Measurements from ENCODE around the gene NT5DC4. TPM values are rescaled to one million over a fixed set of nuclear protein-coding genes. Genes with fewer than 3 reads are reported as not detected.

The NT5DC4 gene
- polyA plus RNA-seq, 1 of the 3 experiments (the other 2 are of a cell fraction): not detected

- DNase-seq: no peak
- H3K9ac ChIP-seq: no peak overlapping the region
- no peak overlapping the region for H3K4me2 ChIP-seq
- H3K27ac ChIP-seq (ENCODE audit: low read depth in 2 of 2, low read length in 1 of 2): no peak overlapping the region
- no peaks in the 10 kb centered on the region for H3K27me3 ChIP-seq (ENCODE audit: insufficient read depth)
- H4K20me1 ChIP-seq (ENCODE audit: insufficient read depth): no peaks in the 10 kb centered on the region
- no peak overlapping the region for H3K4me3 ChIP-seq (ENCODE audit: low read depth in 2 of 2, low read length in 1 of 2)
- POLR2A ChIA-PET: no interaction called here
- 84% methylated on average over 3 of the region's 3 CpGs for WGBS (ENCODE audit: low lambda C conversion rate)
- H3K9me2 ChIP-seq: no peaks in the 10 kb centered on the region
- CTCF ChIA-PET: no interaction called here
- no peaks in the 10 kb centered on the region for H3K79me2 ChIP-seq (ENCODE audit: insufficient read depth)
- TF ChIP-seq CTCF (IDR thresholded peaks at IDR 0.05): no peak
- TF ChIP-seq ZBTB33 (IDR thresholded peaks at IDR 0.05; ENCODE audit: borderline replicate concordance, low read depth): no peak
- TF ChIP-seq FOXM1 (IDR thresholded peaks at IDR 0.05; ENCODE audit: low read depth): no peak
- no peak for TF ChIP-seq TCF12 (IDR thresholded peaks at IDR 0.05)
- TF ChIP-seq RAD21 (IDR thresholded peaks at IDR 0.05; ENCODE audit: low read length): no peak
- TF ChIP-seq EZH2phosphoT487 (IDR thresholded peaks at IDR 0.05; ENCODE audit: borderline replicate concordance, low read depth): no peak
- TF ChIP-seq NFIC (IDR thresholded peaks at IDR 0.05; ENCODE audit: borderline replicate concordance): no peak
- no peak for TF ChIP-seq POLR2AphosphoS5 (IDR thresholded peaks at IDR 0.05; ENCODE audit: low read depth, low read length)
- TF ChIP-seq JUND (IDR thresholded peaks at IDR 0.05): no peak
- TF ChIP-seq MXI1 (IDR thresholded peaks at IDR 0.05; ENCODE audit: low read depth, low read length): no peak
- TF ChIP-seq CHD2 (IDR thresholded peaks at IDR 0.05; ENCODE audit: low read length, partially characterized antibody): no peak
- no peak overlapping the region for H2AFZ ChIP-seq (ENCODE audit: low read depth)
- H3K36me3 ChIP-seq (replicated peaks in 1 of 2; ENCODE audit: control insufficient read depth in 1 of 2, insufficient read depth in 2 of 2, low read length in 1 of 2): no peaks in the 10 kb centered on the region
- no peaks in the 10 kb centered on the region for H3K4me1 ChIP-seq (ENCODE audit: control insufficient read depth in 1 of 2, insufficient read depth in 2 of 2, low read depth in 1 of 2, low read length in 1 of 2)
- no peaks in the 10 kb centered on the region for H3F3A ChIP-seq (replicated peaks; ENCODE audit: insufficient read depth)
- H3K9me3 ChIP-seq: no peaks in the 10 kb centered on the region
Observed at GRCh38 chr2:112776113-112776512, 55.3 kb downstream of the NT5DC4 start.

- H3K4me1 ChIP-seq (ENCODE audit: control insufficient read depth in 1 of 2, insufficient read depth in 2 of 2, low read depth in 1 of 2, low read length in 1 of 2): no peaks in the 10 kb centered on the region
- H3K27ac ChIP-seq (ENCODE audit: low read depth in 2 of 2, low read length in 1 of 2): no peak overlapping the region
- no peaks in the 10 kb centered on the region for H3K36me3 ChIP-seq (replicated peaks in 1 of 2; ENCODE audit: control insufficient read depth in 1 of 2, insufficient read depth in 2 of 2, low read length in 1 of 2)
- no peaks in the 10 kb centered on the region for H3K27me3 ChIP-seq (ENCODE audit: insufficient read depth)
- no peak overlapping the region for H2AFZ ChIP-seq (ENCODE audit: low read depth)
- DNase-seq: no peak
- ChIA-PET POLR2A (no interaction called here), CTCF (no interaction called here)
- no peak overlapping the region for H3K9ac ChIP-seq
- H4K20me1 ChIP-seq (ENCODE audit: insufficient read depth): no peaks in the 10 kb centered on the region
- no peaks in the 10 kb centered on the region for H3K79me2 ChIP-seq (ENCODE audit: insufficient read depth)
- H3K9me3 ChIP-seq: no peaks in the 10 kb centered on the region
- no peak overlapping the region for H3K4me3 ChIP-seq (ENCODE audit: low read depth in 2 of 2, low read length in 1 of 2)
- no peak overlapping the region for H3K4me2 ChIP-seq
- H3F3A ChIP-seq (replicated peaks; ENCODE audit: insufficient read depth): no peaks in the 10 kb centered on the region
- H3K9me2 ChIP-seq: no peaks in the 10 kb centered on the region
- TF ChIP-seq FOXJ3 (CRISPR knock-in tag; IDR thresholded peaks at IDR 0.05): no peak
- TF ChIP-seq CTCF (IDR thresholded peaks at IDR 0.05): no peak
- TF ChIP-seq TEAD4 (IDR thresholded peaks at IDR 0.05; ENCODE audit: borderline replicate concordance, insufficient read depth): no peak
- TF ChIP-seq SMC3 (IDR thresholded peaks at IDR 0.05; ENCODE audit: low read depth, low read length): no peak
- TF ChIP-seq IRF3 (IDR thresholded peaks at IDR 0.05; ENCODE audit: low read depth, low read length): no peak
- TF ChIP-seq RCOR1 (IDR thresholded peaks at IDR 0.05; ENCODE audit: low read length): no peak
- TF ChIP-seq RXRA (IDR thresholded peaks at IDR 0.05; ENCODE audit: borderline replicate concordance, low read depth): no peak
- no peak for TF ChIP-seq FOXM1 (IDR thresholded peaks at IDR 0.05; ENCODE audit: low read depth)
- no peak for TF ChIP-seq NRF1 (IDR thresholded peaks at IDR 0.05; ENCODE audit: low read depth, low read length)
- no peak for TF ChIP-seq TAF1 (IDR thresholded peaks at IDR 0.05; ENCODE audit: borderline replicate concordance, low read depth, low read length)
- TF ChIP-seq EZH2phosphoT487 (IDR thresholded peaks at IDR 0.05; ENCODE audit: borderline replicate concordance, low read depth): no peak
- TF ChIP-seq SIN3A (IDR thresholded peaks at IDR 0.05; ENCODE audit: borderline replicate concordance, low read depth, low read length): no peak
- TF ChIP-seq RFX5 (IDR thresholded peaks at IDR 0.05; ENCODE audit: low read length): no peak
- no peak for TF ChIP-seq TCF12 (IDR thresholded peaks at IDR 0.05)
- TF ChIP-seq MXI1 (IDR thresholded peaks at IDR 0.05; ENCODE audit: low read depth, low read length): no peak
- TF ChIP-seq NFIC (IDR thresholded peaks at IDR 0.05; ENCODE audit: borderline replicate concordance): no peak
Observed at GRCh38 chr2:112777036-112777435, 56.2 kb downstream of the NT5DC4 start.
